Caco-2 (cell line): ENCODE measurements around the gene FUOM. TPM values are rescaled to one million over a fixed set of nuclear protein-coding genes. Genes with fewer than 3 reads are reported as not detected.

Source experiments
- BruUV-seq: library from RNA; stranded (reverse); fragments of 400-500 nt; replicated peaks from 2 replicates; lab custom pipeline; 2021; lab: Mats Ljungman, UMichigan
- CTCF ChIA-PET: fragments of 300-600 bp; sonication (Branson Sonifier 250); formaldehyde crosslinking; loops from one replicate; lab custom pipeline; 2022; ENCODE audit warnings: antibody characterized with exemption; lab: Charles Lee
- POLR2A ChIA-PET: fragments of 300-600 bp; sonication (Branson Sonifier 250); formaldehyde crosslinking; loops from one replicate; lab custom pipeline; 2022; ENCODE audit warnings: antibody characterized with exemption; lab: Charles Lee
- DNase-seq, 2 experiments: peaks; one replicate each; pipeline versions ENCODE4 v3.0.0 to v3.0.0-alpha.2; 2020 to 2022
- H3K27me3 ChIP-seq: replicated peaks from 2 replicates; pipeline ENCODE4 v1.6.0; 2011; ENCODE audit warnings: low read length; ENCODE audit not compliant: control insufficient read depth, insufficient read depth
- H3K36me3 ChIP-seq: 2 replicates; pipeline ENCODE4 v1.5.1; 2011; ENCODE audit warnings: low read length; ENCODE audit not compliant: control insufficient read depth, insufficient read depth
- H3K4me1 ChIP-seq: fragments of 250-450 bp; sonication (Bioruptor Pico); 2 replicates; pipeline ENCODE4 v1.5.1; 2020; ENCODE audit warnings: mild to moderate bottlenecking
- H3K4me3 ChIP-seq: 2 replicates; pipeline ENCODE4 v1.5.1; 2011; ENCODE audit warnings: low read depth, mild to moderate bottlenecking, control low read depth, low read length
- H3K9me3 ChIP-seq: fragments of 250-450 bp; sonication (Bioruptor Pico); 2 replicates; pipeline ENCODE4 v1.5.1; 2020; ENCODE audit warnings: mild to moderate bottlenecking, moderate library complexity
- H3K27ac Mint-ChIP-seq: one replicate; pipeline ENCODE4 v1.8.0; 2022; ENCODE audit warnings: mixed read lengths; ENCODE audit not compliant: unreplicated experiment
- H3K27me3 Mint-ChIP-seq: one replicate; pipeline ENCODE4 v1.8.0; 2022; ENCODE audit warnings: mixed read lengths; ENCODE audit not compliant: insufficient read depth, unreplicated experiment
- H3K36me3 Mint-ChIP-seq: one replicate; pipeline ENCODE4 v1.8.0; 2022; ENCODE audit warnings: mild to moderate bottlenecking, mixed read lengths; ENCODE audit not compliant: insufficient read depth, unreplicated experiment
- H3K4me1 Mint-ChIP-seq: one replicate; pipeline ENCODE4 v1.8.0; 2022; ENCODE audit warnings: low read depth, mixed read lengths; ENCODE audit not compliant: unreplicated experiment
- H3K4me3 Mint-ChIP-seq: one replicate; pipeline ENCODE4 v1.8.0; 2022; ENCODE audit warnings: mild to moderate bottlenecking, moderate library complexity, mixed read lengths; ENCODE audit not compliant: unreplicated experiment
- H3K9me3 Mint-ChIP-seq: one replicate; pipeline ENCODE4 v1.8.0; 2022; ENCODE audit warnings: mixed read lengths; ENCODE audit not compliant: unreplicated experiment
- intact Hi-C: fragments of 100-400 bp; cut with micrococcal nuclease; formaldehyde crosslinking; loops from one replicate; pipeline ENCODE4 v1.10.0; 2022; ENCODE audit not compliant: unreplicated experiment
- total RNA-seq: library from RNA; stranded (reverse); gene quantifications from 2 replicates; pipeline ENCODE4 v1.2.3, GENCODE V29; 2022
- TF ChIP-seq, protein P1 (sequence below), 2 experiments: fragments of 200-600 bp in 1 of 2; IDR thresholded peaks; 1 replicate in 1 of 2; 2 replicates in 1 of 2; pipeline versions ENCODE4 v1.5.1 to v1.8.0; 2011 to 2022; ENCODE audit warnings: antibody characterized with exemption in 1 of 2, control low read depth in 1 of 2, inconsistent platforms in 1 of 2, low read depth in 1 of 2, low read length in 1 of 2, mild to moderate bottlenecking in 1 of 2, moderate library complexity in 1 of 2; ENCODE audit not compliant: insufficient read depth in 1 of 2, severe bottlenecking in 1 of 2, unreplicated experiment in 1 of 2

The FUOM gene
- total RNA-seq, 1 experiment from 2014 or later, result 119 TPM

DNA sequence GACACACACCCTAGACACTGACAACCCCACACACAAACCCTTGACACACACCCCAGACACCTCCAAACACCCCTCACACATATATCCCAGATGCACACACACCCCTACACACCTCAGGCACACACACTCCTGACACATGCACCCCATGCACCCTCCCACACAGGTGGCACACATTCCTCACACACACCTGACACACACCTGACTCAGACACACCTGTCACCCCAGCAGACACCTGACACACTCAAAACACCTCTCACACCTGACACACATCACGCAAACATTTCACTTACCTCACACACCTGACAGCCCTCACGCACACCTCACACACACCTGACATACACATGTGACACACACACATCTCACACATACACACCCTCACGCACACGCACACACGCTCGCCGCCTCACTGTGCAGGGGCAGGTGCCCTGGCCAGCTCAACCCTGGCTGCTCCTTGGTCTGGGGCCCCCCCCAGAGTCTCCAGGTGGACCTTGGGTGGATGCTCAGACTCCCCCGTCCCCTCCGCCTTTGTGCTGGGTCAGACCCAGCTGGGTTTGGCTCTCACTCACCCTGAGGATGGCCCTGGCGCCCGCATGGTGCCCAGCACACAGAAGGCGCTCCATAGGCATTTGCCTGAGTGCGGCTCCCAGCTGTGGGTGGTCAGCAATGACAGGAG lies 18.0 kb downstream of the FUOM start:
- ChIA-PET POLR2A (no interaction called here), CTCF (interaction anchor here (0.8 kb wide), 1 partner anchor 10 kb away, joined by 3 read pairs; no protein-coding TSS in a partner anchor)
- H3K4me1 Mint-ChIP-seq, result peaks cover 5% of the 10 kb centered on the region
- no peak overlapping the region for H3K4me3 Mint-ChIP-seq
- no peaks in the 10 kb centered on the region for H3K9me3 Mint-ChIP-seq
- Histone ChIP-seq H3K4me1 (peaks cover 28% of the 10 kb centered on the region), H3K9me3 (peaks cover 24% of the 10 kb centered on the region; the same call in 1 of the 2 replicates), H3K36me3 (no peaks in the 10 kb centered on the region), H3K4me3 (no peak overlapping the region), H3K27me3 (peaks cover 4% of the 10 kb centered on the region)
- TF ChIP-seq, protein P1, sequence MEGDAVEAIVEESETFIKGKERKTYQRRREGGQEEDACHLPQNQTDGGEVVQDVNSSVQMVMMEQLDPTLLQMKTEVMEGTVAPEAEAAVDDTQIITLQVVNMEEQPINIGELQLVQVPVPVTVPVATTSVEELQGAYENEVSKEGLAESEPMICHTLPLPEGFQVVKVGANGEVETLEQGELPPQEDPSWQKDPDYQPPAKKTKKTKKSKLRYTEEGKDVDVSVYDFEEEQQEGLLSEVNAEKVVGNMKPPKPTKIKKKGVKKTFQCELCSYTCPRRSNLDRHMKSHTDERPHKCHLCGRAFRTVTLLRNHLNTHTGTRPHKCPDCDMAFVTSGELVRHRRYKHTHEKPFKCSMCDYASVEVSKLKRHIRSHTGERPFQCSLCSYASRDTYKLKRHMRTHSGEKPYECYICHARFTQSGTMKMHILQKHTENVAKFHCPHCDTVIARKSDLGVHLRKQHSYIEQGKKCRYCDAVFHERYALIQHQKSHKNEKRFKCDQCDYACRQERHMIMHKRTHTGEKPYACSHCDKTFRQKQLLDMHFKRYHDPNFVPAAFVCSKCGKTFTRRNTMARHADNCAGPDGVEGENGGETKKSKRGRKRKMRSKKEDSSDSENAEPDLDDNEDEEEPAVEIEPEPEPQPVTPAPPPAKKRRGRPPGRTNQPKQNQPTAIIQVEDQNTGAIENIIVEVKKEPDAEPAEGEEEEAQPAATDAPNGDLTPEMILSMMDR (IDR thresholded peaks at IDR 0.05; ENCODE audit: insufficient read depth in 1 of 2, low read depth in 1 of 2, low read length in 1 of 2, severe bottlenecking in 1 of 2, unreplicated experiment in 1 of 2), result no peak
- no TSS peak for BruUV-seq
- H3K27me3 Mint-ChIP-seq, result peaks cover 1% of the 10 kb centered on the region
- intact Hi-C loops, result no loop called here
- H3K27ac Mint-ChIP-seq, result no peak overlapping the region
- H3K36me3 Mint-ChIP-seq, result peaks cover 3% of the 10 kb centered on the region
- DNase-seq, result no peak

DNA sequence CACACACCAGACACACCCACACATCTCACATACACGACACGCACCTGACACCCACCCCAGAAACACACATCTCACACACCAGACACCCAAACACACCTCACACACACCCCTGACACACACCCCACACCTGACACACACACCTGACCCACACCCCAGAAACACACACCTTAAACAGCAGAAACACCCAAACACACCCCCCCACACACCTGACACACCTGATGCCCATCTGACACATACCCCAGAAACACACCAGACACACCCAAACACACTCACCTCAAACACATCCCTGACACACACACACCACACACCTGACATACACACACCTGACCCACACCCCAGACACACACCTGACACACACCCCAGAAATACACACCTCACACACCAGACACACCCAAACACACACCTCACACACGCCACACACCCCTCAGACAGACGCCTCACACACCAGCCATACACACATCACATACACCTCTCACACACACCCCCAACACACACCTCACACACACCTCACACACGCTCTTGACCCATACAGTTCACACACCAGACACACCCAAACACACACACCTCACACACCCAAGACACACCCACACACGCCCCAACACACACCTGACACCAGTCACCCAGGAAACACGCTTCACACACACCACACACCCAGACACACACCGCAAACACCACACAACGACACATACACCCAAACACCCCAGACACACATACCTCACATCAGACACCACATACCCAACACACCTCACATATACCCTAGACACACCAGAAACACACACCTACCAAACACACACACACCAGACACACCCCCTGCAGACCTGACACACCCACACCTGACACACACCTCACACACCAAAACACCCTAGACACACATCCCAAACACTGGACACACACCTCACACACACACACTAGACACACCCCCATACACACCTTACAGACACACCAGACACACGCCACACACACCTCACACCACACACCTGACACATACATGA lies 19.4 kb downstream of the FUOM start:
- POLR2A ChIA-PET, result no interaction called here
- no peaks in the 10 kb centered on the region for H3K9me3 Mint-ChIP-seq
- Histone ChIP-seq H3K4me3 (no peak overlapping the region), H3K9me3 (peaks cover 24% of the 10 kb centered on the region; the same call in 1 of the 2 replicates), H3K4me1 (peaks cover 28% of the 10 kb centered on the region), H3K36me3 (no peaks in the 10 kb centered on the region), H3K27me3 (peaks cover 4% of the 10 kb centered on the region)
- peaks cover 5% of the 10 kb centered on the region for H3K4me1 Mint-ChIP-seq
- no peak for DNase-seq
- BruUV-seq, result no TSS peak
- intact Hi-C loops, result no loop called here
- H3K4me3 Mint-ChIP-seq, result no peak overlapping the region
- H3K27me3 Mint-ChIP-seq, result peaks cover 8% of the 10 kb centered on the region
- TF ChIP-seq, protein P1 (IDR thresholded peaks at IDR 0.05; ENCODE audit: insufficient read depth in 1 of 2, low read depth in 1 of 2, low read length in 1 of 2, severe bottlenecking in 1 of 2, unreplicated experiment in 1 of 2), result no peak
- CTCF ChIA-PET, result no interaction called here
- peaks cover 6% of the 10 kb centered on the region for H3K36me3 Mint-ChIP-seq
- H3K27ac Mint-ChIP-seq, result no peak overlapping the region

DNA sequence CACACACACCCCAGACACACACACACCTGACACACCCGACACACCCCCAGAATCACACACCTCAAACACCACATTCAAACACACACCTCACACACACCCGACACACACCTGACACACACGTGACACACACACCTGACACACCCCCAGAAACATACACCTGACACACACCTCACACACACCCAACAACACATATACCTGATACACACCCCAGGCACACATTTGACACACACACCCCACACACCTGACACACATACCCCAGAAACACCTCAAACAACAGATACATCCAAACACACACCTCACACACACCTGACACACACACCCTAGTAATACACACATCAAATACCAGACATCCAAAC lies 20.5 kb downstream of the FUOM start:
- H3K27me3 Mint-ChIP-seq, result peaks cover 18% of the 10 kb centered on the region
- no TSS peak for BruUV-seq
- no peak for DNase-seq

More for the DNA sequence above, 20.5 kb downstream of the FUOM start:
- CTCF ChIA-PET, result no interaction called here
- H3K9me3 ChIP-seq, result peaks cover 29% of the 10 kb centered on the region
- H3K4me3 ChIP-seq, result no peak overlapping the region
- H3K4me1 ChIP-seq, result peaks cover 22% of the 10 kb centered on the region
- H3K27ac Mint-ChIP-seq, result no peak overlapping the region
- TF ChIP-seq, protein P1 (IDR thresholded peaks at IDR 0.05; ENCODE audit: insufficient read depth in 1 of 2, low read depth in 1 of 2, low read length in 1 of 2, severe bottlenecking in 1 of 2, unreplicated experiment in 1 of 2), result no peak
- no peaks in the 10 kb centered on the region for H3K36me3 ChIP-seq
- peaks cover 6% of the 10 kb centered on the region for H3K36me3 Mint-ChIP-seq
- POLR2A ChIA-PET, result no interaction called here
- intact Hi-C loops, result no loop called here
- H3K4me1 Mint-ChIP-seq, result no peaks in the 10 kb centered on the region
- H3K9me3 Mint-ChIP-seq, result no peaks in the 10 kb centered on the region
- peaks cover 4% of the 10 kb centered on the region for H3K27me3 ChIP-seq
- no peak overlapping the region for H3K4me3 Mint-ChIP-seq
